Measurements from ENCODE around the gene CACNA2D3.

DNA sequence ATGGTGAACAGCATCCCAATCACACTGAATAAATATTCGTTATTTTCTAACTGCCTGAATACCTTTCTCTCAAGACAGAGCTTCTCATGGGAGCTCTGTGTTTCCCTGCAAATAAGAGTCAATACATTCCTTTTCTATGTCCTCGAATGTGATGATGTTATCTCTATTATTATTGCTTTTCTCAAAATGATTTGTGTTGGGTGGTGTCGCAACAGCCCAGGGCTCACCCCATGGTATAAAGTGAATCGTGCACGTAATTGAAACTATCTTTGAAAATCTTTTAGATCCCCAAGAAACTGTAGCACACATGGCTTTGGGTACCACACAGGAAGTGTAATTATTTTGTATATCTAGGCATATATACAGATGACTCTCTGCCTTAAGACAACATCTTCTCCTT lies 996.1 kb downstream of the CACNA2D3 start:
- TF ChIP-seq, protein P1, sequence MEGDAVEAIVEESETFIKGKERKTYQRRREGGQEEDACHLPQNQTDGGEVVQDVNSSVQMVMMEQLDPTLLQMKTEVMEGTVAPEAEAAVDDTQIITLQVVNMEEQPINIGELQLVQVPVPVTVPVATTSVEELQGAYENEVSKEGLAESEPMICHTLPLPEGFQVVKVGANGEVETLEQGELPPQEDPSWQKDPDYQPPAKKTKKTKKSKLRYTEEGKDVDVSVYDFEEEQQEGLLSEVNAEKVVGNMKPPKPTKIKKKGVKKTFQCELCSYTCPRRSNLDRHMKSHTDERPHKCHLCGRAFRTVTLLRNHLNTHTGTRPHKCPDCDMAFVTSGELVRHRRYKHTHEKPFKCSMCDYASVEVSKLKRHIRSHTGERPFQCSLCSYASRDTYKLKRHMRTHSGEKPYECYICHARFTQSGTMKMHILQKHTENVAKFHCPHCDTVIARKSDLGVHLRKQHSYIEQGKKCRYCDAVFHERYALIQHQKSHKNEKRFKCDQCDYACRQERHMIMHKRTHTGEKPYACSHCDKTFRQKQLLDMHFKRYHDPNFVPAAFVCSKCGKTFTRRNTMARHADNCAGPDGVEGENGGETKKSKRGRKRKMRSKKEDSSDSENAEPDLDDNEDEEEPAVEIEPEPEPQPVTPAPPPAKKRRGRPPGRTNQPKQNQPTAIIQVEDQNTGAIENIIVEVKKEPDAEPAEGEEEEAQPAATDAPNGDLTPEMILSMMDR (IDR thresholded peaks at IDR 0.05): no peak
- TF ChIP-seq POLR2AphosphoS5 (IDR thresholded peaks at IDR 0.05) (no peak), POLR2A (IDR thresholded peaks at IDR 0.05) (no peak)

Data from transverse colon (tissue), 4 donors.